ENCODE results near the gene CACNA2D2.

CACNA2D2 gene

GRCh38 chr3:50354850-50355249, 148.6 kb downstream of the CACNA2D2 start:
- TF ChIP-seq CTCF (IDR thresholded peaks at IDR 0.05): no peak
- Histone ChIP-seq H2AFZ (no peak overlapping the region), H3K4me2 (ENCODE audit: low read length) (no peak overlapping the region), H3K9ac (no peak overlapping the region), H3K36me3 (ENCODE audit: control insufficient read depth, insufficient read depth, low read length) (no peaks in the 10 kb centered on the region), H3K4me3 (ENCODE audit: low read depth, low read length) (no peak overlapping the region), H3K4me1 (peaks cover 46% of the 10 kb centered on the region), H3K79me2 (peaks cover 41% of the 10 kb centered on the region), H3K27ac (no peak overlapping the region), H3K9me3 (ENCODE audit: control insufficient read depth, low read length) (no peaks in the 10 kb centered on the region), H3K27me3 (ENCODE audit: control insufficient read depth, insufficient read depth, low read length) (no peaks in the 10 kb centered on the region)

GRCh38 chr3:50354186-50354764, 149.2 kb downstream of the CACNA2D2 start:
- H3K4me1 ChIP-seq: peaks cover 52% of the 10 kb centered on the region
- H3K79me2 ChIP-seq: peaks cover 45% of the 10 kb centered on the region
- no peak overlapping the region for H3K4me3 ChIP-seq (ENCODE audit: low read depth, low read length)
- TF ChIP-seq CTCF (IDR thresholded peaks at IDR 0.05): no peak
- H3K9ac ChIP-seq: no peak overlapping the region
- H3K27ac ChIP-seq: no peak overlapping the region
- no peaks in the 10 kb centered on the region for H3K9me3 ChIP-seq (ENCODE audit: control insufficient read depth, low read length)
- no peak overlapping the region for H2AFZ ChIP-seq
- H3K27me3 ChIP-seq (ENCODE audit: control insufficient read depth, insufficient read depth, low read length): no peaks in the 10 kb centered on the region
- H3K36me3 ChIP-seq (ENCODE audit: control insufficient read depth, insufficient read depth, low read length): no peaks in the 10 kb centered on the region
- H3K4me2 ChIP-seq (ENCODE audit: low read length): no peak overlapping the region

DNA sequence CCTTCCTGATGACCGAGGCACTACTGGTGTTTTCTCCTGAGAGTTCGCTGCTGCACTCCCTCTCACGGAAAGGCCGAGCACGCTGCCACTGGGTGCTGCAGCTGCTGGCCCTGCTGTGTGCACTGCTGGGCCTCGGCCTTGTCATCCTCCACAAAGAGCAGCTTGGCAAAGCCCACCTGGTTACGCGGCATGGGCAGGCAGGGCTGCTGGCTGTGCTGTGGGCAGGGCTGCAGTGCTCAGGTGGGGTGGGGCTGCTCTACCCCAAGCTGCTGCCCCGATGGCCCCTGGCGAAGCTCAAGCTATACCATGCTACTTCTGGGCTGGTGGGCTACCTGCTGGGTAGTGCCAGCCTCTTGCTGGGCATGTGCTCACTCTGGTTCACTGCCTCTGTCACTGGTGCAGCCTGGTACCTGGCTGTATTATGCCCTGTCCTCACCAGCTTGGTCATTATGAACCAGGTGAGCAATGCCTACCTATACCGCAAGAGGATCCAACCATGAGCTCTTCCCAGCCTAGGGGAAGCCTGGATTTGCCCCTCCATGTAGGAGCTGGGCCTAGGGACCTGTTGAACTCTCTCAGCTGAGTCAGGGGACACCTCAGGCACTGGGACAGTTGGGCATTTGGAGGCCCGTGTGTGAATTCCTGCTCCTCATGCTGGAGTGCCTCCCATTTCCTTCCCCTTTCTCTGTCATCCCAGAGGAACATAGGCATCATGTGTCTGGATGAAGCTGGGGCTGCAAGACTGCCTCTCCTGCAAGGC, 150.0 kb downstream of the CACNA2D2 start:
- H3K36me3 ChIP-seq (ENCODE audit: control insufficient read depth, insufficient read depth, low read length): no peaks in the 10 kb centered on the region
- no peak overlapping the region for H3K9ac ChIP-seq
- no peak overlapping the region for H3K27ac ChIP-seq
- no peak overlapping the region for H3K4me2 ChIP-seq (ENCODE audit: low read length)
- peaks cover 41% of the 10 kb centered on the region for H3K79me2 ChIP-seq
- no peaks in the 10 kb centered on the region for H3K9me3 ChIP-seq (ENCODE audit: control insufficient read depth, low read length)
- no peak overlapping the region for H3K4me3 ChIP-seq (ENCODE audit: low read depth, low read length)
- no peaks in the 10 kb centered on the region for H3K27me3 ChIP-seq (ENCODE audit: control insufficient read depth, insufficient read depth, low read length)
- no peak for TF ChIP-seq CTCF (IDR thresholded peaks at IDR 0.05)
- no peak overlapping the region for H2AFZ ChIP-seq
- H3K4me1 ChIP-seq: peaks cover 51% of the 10 kb centered on the region

DNA sequence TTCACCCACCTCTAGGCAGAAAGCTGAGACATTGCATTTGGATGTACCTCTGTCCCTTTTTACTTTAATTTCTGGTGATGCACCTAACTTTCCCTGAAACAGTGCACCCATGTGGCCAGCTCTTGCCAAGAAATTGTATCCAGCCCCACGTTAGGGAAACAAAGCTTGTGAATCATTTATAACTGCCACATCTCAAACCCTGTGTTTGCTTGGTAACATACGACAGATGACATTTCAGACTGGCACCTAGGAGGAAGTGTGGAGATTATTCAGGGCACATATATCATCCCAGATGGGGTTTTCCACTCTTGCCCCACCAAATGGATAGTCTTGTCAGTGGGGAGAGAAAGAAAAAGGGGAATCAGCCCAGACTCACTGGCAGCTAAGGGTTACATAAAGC, 150.7 kb downstream of the CACNA2D2 start:
- Histone ChIP-seq H3K27ac (no peak overlapping the region), H3K79me2 (peaks cover 36% of the 10 kb centered on the region), H3K9me3 (ENCODE audit: control insufficient read depth, low read length) (no peaks in the 10 kb centered on the region), H3K9ac (no peak overlapping the region), H3K4me3 (ENCODE audit: low read depth, low read length) (no peak overlapping the region), H3K27me3 (ENCODE audit: control insufficient read depth, insufficient read depth, low read length) (no peaks in the 10 kb centered on the region), H3K36me3 (ENCODE audit: control insufficient read depth, insufficient read depth, low read length) (no peaks in the 10 kb centered on the region), H3K4me1 (peaks cover 45% of the 10 kb centered on the region), H3K4me2 (ENCODE audit: low read length) (no peak overlapping the region), H2AFZ (no peak overlapping the region)
- TF ChIP-seq CTCF (IDR thresholded peaks at IDR 0.05): no peak

DNA sequence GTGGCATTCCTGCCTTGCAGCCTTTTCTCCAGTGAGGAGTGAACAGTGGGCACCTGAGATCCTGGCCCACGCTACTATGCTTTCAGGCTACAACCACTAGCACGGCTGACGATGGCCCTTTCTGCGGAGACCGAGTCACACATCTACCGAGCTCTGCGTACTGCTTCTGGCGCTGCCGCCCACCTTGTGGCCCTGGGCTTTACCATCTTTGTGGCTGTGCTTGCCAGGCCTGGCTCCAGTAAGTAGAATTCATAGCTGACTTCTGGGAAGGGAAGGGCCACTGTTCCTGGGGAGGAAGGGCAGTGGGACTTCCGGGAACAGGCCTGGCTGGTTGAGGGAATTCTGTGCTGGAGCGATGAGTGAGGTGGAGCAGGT, 152.1 kb downstream of the CACNA2D2 start:
- H3K36me3 ChIP-seq (ENCODE audit: control insufficient read depth, insufficient read depth, low read length): no peaks in the 10 kb centered on the region
- H2AFZ ChIP-seq: peak overlapping the region; percentile 91
- H3K4me2 ChIP-seq (ENCODE audit: low read length): peak overlapping the region; percentile 88
- peaks cover 31% of the 10 kb centered on the region for H3K4me1 ChIP-seq
- peak overlapping the region; percentile 86 for H3K4me3 ChIP-seq (ENCODE audit: low read depth, low read length)
- H3K27me3 ChIP-seq (ENCODE audit: control insufficient read depth, insufficient read depth, low read length): no peaks in the 10 kb centered on the region
- no peaks in the 10 kb centered on the region for H3K9me3 ChIP-seq (ENCODE audit: control insufficient read depth, low read length)
- H3K27ac ChIP-seq: peak overlapping the region; percentile 94
- H3K79me2 ChIP-seq: peaks cover 24% of the 10 kb centered on the region
- no peak for TF ChIP-seq CTCF (IDR thresholded peaks at IDR 0.05)
- no peak overlapping the region for H3K9ac ChIP-seq

All from parathyroid adenoma (tissue), 2 donors.